Central memory CD8-positive, alpha-beta T cell (primary cell): Measurements from ENCODE around the gene ZNF148.

Source experiments
- ATAC-seq: fragments of 150-1000 bp; cut with Tn5 transposase; replicated peaks from 2 replicates; pipeline ENCODE4 v1.10.0; 2022; ENCODE audit warnings: mild to moderate bottlenecking, moderate FRiP score, moderate number of reproducible peaks; ENCODE audit not compliant: poor library complexity, severe bottlenecking; ENCODE audit errors: extremely low read depth
- DNase-seq, 2 donors: peaks; one replicate each; pipeline ENCODE4 v3.0.0; 2021; ENCODE audit warnings: low spot score in 2 of 2
- H3K27ac Mint-ChIP-seq: one replicate; pipeline ENCODE4 v1.8.0; 2022; ENCODE audit warnings: low read depth, mild to moderate bottlenecking, moderate library complexity, mixed read lengths
- H3K27me3 Mint-ChIP-seq: one replicate; pipeline ENCODE4 v1.8.0; 2022; ENCODE audit warnings: mixed read lengths
- H3K36me3 Mint-ChIP-seq: one replicate; pipeline ENCODE4 v1.8.0; 2022; ENCODE audit warnings: mild to moderate bottlenecking, moderate library complexity, mixed read lengths; ENCODE audit not compliant: insufficient read depth
- H3K4me1 Mint-ChIP-seq: one replicate; pipeline ENCODE4 v1.8.0; 2022; ENCODE audit warnings: mixed read lengths
- H3K4me3 Mint-ChIP-seq: one replicate; pipeline ENCODE4 v1.8.0; 2022; ENCODE audit warnings: mild to moderate bottlenecking, moderate library complexity, mixed read lengths
- H3K9me3 Mint-ChIP-seq: one replicate; pipeline ENCODE4 v1.8.0; 2022; ENCODE audit warnings: mixed read lengths

Gene ZNF148

DNA sequence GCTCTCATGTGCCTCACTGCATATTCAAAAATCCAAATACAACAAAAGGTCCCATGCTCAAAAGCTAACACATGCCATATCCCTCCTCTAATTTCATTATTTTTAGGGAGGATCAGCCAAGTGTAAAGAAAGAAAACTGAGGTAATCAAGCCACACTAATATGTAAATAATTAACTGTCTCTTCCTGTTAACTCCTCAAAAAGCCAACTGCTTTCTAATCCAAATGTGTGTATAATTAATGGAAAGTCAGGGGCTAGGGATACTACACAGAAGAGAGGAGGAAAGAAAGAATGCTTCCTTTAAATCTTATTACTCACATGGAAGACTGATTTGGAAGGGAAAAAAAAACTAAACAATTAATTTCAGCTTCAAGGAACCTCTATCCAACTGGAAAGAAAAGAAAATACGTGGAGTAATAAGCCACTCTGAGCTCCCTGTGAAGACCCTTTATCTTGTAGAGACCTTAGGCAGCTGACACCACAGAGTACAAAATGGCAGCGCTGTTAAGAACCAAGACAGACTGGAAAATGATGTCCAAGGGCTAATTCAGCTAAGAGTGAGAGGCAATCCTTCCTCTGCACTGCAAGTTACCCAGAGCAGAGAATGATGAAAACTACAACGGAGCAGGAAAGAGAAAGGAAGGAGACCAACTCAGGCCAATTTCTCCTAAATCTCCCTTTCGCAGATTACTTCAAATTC is 56.8 kb downstream of the ZNF148 start:
- DNase-seq (no peak), ATAC-seq (no peak)
- H3K4me3 Mint-ChIP-seq: no peak overlapping the region
- H3K27me3 Mint-ChIP-seq: no peaks in the 10 kb centered on the region
- no peaks in the 10 kb centered on the region for H3K9me3 Mint-ChIP-seq
- H3K4me1 Mint-ChIP-seq: peaks cover 2% of the 10 kb centered on the region
- peaks cover 19% of the 10 kb centered on the region for H3K36me3 Mint-ChIP-seq
- H3K27ac Mint-ChIP-seq: no peak overlapping the region

DNA sequence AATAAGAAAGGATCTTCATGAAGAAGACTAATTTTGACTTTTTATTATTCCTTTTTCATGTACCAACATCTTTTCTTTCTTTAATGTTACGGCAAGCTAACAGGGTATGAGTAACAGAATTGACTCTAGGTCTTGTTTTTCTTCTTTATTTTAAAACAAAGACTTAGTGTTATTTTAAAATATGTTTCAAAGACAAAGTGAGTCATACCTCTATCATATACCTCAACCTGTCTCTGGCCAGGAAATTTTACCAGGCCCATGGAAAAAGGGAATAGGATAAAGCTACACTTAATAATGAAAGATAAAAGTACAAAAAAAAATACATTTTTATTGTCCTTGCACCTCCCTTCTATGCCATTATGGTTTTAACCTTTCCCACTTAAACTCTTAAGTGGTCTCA is 57.4 kb downstream of the ZNF148 start:
- H3K36me3 Mint-ChIP-seq: peaks cover 16% of the 10 kb centered on the region
- no peaks in the 10 kb centered on the region for H3K27me3 Mint-ChIP-seq
- DNase-seq: no peak
- no peak overlapping the region for H3K27ac Mint-ChIP-seq
- no peaks in the 10 kb centered on the region for H3K9me3 Mint-ChIP-seq
- ATAC-seq: no peak
- H3K4me1 Mint-ChIP-seq: peaks cover 5% of the 10 kb centered on the region
- H3K4me3 Mint-ChIP-seq: no peak overlapping the region

DNA sequence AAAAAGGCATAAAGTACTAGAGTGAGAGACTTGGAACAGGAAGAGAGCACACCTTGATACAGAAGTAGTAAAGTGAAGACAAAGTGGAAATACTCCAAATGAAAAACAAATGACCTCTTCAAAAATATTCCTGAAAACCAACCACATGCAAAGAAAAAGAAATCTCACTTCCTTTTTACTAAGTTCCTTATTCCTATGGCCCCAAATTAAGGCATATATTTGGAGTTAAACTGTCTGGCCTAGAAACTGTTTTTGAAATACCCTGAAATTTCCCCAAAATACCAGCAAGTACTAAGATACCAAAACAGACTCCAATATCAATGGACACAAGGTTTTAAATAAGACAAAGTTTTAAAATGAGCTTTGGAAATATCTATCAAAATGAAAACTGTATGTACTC is 58.2 kb downstream of the ZNF148 start:
- peak overlapping the region; percentile 54 for H3K27ac Mint-ChIP-seq
- no peak overlapping the region for H3K4me3 Mint-ChIP-seq

DNA sequence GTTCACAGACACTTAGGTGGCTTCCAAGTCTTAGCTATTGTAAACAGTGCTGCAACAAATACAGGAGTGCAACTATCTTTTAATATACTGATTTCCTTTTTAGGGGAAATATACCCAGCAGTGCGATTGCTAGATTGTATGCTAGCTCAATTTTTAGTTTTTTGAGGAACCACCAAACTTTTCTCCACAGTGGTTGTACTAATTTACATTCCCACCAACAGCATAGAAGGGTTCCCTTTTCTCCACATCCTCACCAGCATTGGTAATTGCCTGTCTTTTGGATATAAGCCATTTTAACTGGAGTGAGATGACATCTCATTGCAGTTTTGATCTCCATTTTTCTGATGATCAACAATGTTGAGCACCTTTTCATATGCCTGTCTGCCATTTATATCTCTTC is 58.9 kb downstream of the ZNF148 start:
- no peak overlapping the region for H3K4me3 Mint-ChIP-seq
- no peak for DNase-seq
- H3K36me3 Mint-ChIP-seq: peaks cover 18% of the 10 kb centered on the region
- no peaks in the 10 kb centered on the region for H3K27me3 Mint-ChIP-seq
- ATAC-seq: no peak
- no peaks in the 10 kb centered on the region for H3K9me3 Mint-ChIP-seq
- peaks cover 19% of the 10 kb centered on the region for H3K4me1 Mint-ChIP-seq
- H3K27ac Mint-ChIP-seq: peak overlapping the region; percentile 54

More for the DNA sequence above, 58.2 kb downstream of the ZNF148 start:
- no peaks in the 10 kb centered on the region for H3K27me3 Mint-ChIP-seq
- peaks cover 20% of the 10 kb centered on the region for H3K36me3 Mint-ChIP-seq
- H3K4me1 Mint-ChIP-seq: peaks cover 13% of the 10 kb centered on the region
- ATAC-seq: no peak
- no peak for DNase-seq
- no peaks in the 10 kb centered on the region for H3K9me3 Mint-ChIP-seq

DNA sequence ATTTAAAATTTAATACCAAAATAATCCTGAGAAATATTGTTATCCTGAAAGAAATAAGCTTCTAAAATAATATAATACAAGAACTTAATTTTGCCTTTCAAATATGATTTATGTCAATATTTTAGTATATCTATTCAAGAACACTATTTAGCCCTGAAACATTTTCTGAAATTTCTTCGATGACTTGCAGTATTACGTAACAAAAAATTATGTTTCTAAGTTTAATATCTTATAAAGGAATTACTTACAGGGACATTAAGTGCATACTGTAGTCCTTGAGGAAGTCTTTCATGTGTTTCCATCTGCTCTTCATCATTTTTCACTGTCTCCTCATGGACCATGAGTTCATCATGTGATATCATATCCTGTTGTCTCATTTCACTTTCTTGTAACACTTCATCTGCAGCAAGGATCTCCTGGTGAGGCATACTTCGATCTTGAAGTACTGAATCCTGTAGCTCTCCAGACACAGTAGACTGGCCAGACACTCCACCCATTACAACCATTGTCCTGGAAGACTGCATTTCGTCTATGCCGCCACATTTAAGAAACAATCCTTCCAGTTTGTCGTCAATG is 62.0 kb downstream of the ZNF148 start:
- no peak overlapping the region for H3K4me3 Mint-ChIP-seq
- H3K9me3 Mint-ChIP-seq: no peaks in the 10 kb centered on the region
- ATAC-seq: no peak

DNA sequence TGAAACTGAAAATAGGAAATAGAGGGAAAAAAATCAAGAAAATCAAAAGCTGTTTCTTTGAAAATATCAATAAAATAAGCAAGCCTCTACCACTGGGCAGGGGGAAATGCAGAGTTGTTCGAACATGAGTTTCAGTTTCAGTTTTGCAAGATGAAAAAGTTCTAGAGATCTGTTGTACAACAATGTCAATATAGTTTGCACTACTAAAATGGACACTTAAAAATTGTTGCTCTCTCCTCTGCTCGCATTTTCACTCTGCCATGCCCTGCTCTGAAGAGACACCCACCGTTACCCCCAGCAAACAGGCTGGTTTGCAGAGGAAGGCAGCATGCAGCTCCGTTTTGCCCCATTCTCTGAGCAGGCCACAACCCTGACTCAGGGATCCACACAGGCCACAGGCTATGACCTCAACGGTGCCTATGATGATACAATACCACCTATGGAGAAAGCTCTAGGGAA is 64.5 kb downstream of the ZNF148 start:
- Mint-ChIP-seq H3K27me3 (no peaks in the 10 kb centered on the region), H3K27ac (peak overlapping the region; percentile 96), H3K36me3 (peaks cover 27% of the 10 kb centered on the region), H3K9me3 (no peaks in the 10 kb centered on the region), H3K4me3 (peak overlapping the region; percentile 74), H3K4me1 (peaks cover 43% of the 10 kb centered on the region)
- ATAC-seq: peak; percentile 90
- DNase-seq: peak; percentile 21 to 41

More for the DNA sequence above, 62.0 kb downstream of the ZNF148 start:
- Mint-ChIP-seq H3K27ac (peak overlapping the region; percentile 96), H3K27me3 (no peaks in the 10 kb centered on the region), H3K4me1 (peaks cover 33% of the 10 kb centered on the region), H3K36me3 (peaks cover 18% of the 10 kb centered on the region)
- DNase-seq: no peak

DNA sequence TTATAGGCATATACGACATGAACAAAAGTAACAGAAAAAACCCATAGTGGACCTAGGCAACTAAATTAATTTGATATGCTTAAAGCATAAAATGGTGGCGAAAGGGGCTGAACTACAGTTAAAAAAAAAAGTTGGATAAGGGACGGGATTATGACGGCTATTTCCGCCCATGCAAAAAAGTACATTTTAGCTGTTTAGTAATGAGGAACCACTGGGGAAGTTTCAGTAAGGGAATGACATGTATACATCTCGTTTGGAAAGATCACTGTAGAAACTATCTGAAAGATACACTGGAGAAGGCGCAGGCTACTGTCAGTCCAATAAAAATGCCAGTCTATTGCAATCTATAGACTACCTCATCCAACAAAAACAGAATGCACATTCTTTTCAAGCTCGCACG is 65.6 kb downstream of the ZNF148 start:
- Mint-ChIP-seq H3K4me3 (peak overlapping the region; percentile 74), H3K27me3 (no peaks in the 10 kb centered on the region), H3K36me3 (peaks cover 26% of the 10 kb centered on the region), H3K4me1 (peaks cover 46% of the 10 kb centered on the region), H3K9me3 (no peaks in the 10 kb centered on the region), H3K27ac (peak overlapping the region; percentile 96)
- no peak for DNase-seq
- ATAC-seq: no peak

DNA sequence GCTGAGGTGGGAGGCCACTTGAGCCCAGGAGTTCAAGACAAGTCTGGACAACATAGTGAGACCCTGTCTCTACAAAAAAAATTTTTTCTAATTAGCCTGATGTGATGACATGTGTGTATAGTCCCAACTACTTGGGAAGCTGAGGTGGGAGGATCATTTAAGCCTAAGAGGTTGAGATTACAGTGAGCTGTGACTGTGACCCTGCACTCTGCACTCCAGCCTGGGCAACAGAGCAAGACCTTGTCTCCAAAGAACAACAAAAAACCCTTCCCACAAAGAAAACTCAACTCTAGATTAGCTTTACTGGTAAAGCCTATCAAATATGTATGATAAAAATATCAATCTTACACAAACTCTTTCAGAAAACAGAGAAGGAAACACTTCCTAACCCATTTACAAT is 68.5 kb downstream of the ZNF148 start:
- DNase-seq (no peak), ATAC-seq (no peak)
- no peaks in the 10 kb centered on the region for H3K27me3 Mint-ChIP-seq
- peak overlapping the region; percentile 70 for H3K27ac Mint-ChIP-seq
- H3K9me3 Mint-ChIP-seq: no peaks in the 10 kb centered on the region
- peaks cover 16% of the 10 kb centered on the region for H3K36me3 Mint-ChIP-seq
- no peak overlapping the region for H3K4me3 Mint-ChIP-seq
- peaks cover 43% of the 10 kb centered on the region for H3K4me1 Mint-ChIP-seq

DNA sequence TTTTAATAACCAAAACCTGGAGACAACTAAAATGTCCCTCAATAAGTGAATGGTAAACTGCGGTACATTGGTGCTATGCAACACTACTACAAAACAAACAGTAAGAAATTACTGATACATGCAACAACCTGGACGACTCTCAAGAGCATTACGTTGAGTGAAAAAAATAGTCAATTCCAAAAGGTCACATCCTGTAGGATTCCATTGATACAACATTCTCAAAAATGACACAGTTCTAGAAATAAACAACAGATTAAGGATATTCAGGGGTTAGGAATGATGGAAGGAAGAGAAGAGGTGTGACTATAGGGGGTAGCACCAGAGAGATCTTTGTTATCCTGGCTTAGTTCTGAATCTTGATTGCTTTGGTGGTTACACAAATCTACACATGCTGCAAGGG is 72.2 kb downstream of the ZNF148 start:
- Mint-ChIP-seq H3K27me3 (no peaks in the 10 kb centered on the region), H3K4me1 (peaks cover 32% of the 10 kb centered on the region), H3K27ac (no peak overlapping the region), H3K9me3 (no peaks in the 10 kb centered on the region), H3K36me3 (peaks cover 13% of the 10 kb centered on the region), H3K4me3 (no peak overlapping the region)
- ATAC-seq (no peak), DNase-seq (no peak)

DNA sequence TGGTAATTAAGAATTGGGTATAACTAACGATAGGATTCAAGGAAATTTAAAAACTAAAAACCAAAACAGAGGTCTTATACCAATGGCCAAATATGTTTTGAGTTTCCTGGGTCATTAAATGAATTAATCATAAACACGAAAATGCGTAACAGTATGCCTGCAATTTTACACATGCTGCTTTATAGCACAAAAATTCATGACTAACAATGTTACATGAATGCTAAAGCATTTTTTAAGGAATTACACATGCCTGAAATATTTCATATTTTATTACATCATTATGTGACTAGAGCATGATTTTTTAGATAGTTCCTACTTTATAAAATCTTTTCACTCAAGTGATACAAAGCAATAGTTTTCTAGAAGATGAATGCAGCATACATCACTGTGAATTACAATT is 74.7 kb downstream of the ZNF148 start:
- no peak overlapping the region for H3K27ac Mint-ChIP-seq
- peaks cover 36% of the 10 kb centered on the region for H3K4me1 Mint-ChIP-seq

DNA sequence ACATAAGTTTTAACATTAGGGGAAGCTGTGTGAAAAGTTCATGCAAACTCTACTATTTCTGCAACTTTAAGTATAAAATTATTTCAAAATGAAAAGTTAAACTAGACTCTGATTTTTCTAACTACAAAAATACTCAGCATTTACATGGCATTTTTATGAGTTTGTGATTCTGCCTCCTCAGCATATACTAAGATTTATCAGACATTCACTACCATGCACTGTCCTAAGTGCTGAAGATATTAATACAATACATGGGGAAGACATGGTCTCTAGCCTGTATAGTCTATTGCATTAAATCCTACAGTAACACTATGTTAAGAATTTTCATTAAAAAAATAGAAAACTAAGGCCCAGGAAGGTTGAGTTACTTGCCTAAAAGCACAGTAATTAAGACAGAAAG is 80.7 kb downstream of the ZNF148 start:
- DNase-seq (no peak), ATAC-seq (no peak)
- no peaks in the 10 kb centered on the region for H3K27me3 Mint-ChIP-seq
- H3K4me3 Mint-ChIP-seq: no peak overlapping the region
- H3K27ac Mint-ChIP-seq: no peak overlapping the region
- H3K4me1 Mint-ChIP-seq: peaks cover 50% of the 10 kb centered on the region
- peaks cover 5% of the 10 kb centered on the region for H3K36me3 Mint-ChIP-seq
- no peaks in the 10 kb centered on the region for H3K9me3 Mint-ChIP-seq

More for the DNA sequence above, 74.7 kb downstream of the ZNF148 start:
- Mint-ChIP-seq H3K9me3 (no peaks in the 10 kb centered on the region), H3K27me3 (no peaks in the 10 kb centered on the region), H3K36me3 (peaks cover 7% of the 10 kb centered on the region), H3K4me3 (no peak overlapping the region)
- no peak for ATAC-seq
- DNase-seq: no peak

DNA sequence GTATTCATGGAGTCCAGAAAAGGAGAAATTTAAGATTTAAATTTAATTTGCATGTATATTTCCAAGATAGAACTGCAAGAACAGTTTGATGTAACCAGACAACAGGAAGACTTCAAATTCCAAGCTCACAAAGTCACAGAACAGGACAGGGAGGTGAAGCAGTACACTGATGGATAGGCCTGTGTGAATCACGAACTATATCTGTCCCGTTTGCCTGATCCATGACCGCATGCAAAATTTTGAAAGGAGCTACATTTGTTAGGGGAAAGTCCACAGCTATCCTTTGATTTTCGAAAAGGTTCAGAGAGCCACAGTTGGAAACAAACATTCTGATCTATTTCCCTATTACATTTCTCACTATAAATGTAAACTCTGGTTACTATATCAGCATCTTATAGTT is 83.1 kb downstream of the ZNF148 start:
- H3K36me3 Mint-ChIP-seq: peaks cover 11% of the 10 kb centered on the region
- H3K4me3 Mint-ChIP-seq: no peak overlapping the region
- DNase-seq (no peak), ATAC-seq (no peak)
- H3K9me3 Mint-ChIP-seq: no peaks in the 10 kb centered on the region
- H3K27ac Mint-ChIP-seq: no peak overlapping the region
- no peaks in the 10 kb centered on the region for H3K27me3 Mint-ChIP-seq
- peaks cover 36% of the 10 kb centered on the region for H3K4me1 Mint-ChIP-seq

DNA sequence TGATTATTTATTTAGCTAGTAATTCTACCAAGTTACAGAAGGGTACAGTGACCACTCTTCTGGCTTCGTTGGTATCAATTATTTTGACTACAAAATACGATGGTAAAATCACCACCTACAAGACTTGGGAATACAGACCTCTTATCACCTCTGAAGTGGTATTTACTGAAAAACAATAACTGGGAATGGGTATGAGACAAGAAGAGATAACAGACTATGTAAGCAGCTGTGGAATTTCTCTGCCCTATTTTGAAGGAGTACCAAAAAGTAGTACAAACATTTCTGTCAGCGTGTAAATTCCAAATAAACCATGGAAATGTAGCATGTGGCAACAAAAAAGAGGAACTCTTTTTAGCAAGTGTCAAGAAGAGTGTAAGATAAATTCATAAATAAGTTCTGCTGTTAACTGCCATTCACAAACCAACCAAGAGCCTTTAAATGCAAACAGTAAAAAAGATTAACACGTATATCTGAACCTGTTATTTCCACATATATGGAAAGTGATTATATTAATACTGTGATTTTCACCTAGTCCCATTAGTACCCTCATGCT is 85.6 kb downstream of the ZNF148 start:
- Mint-ChIP-seq H3K27ac (no peak overlapping the region), H3K9me3 (no peaks in the 10 kb centered on the region), H3K4me3 (no peak overlapping the region), H3K27me3 (no peaks in the 10 kb centered on the region), H3K4me1 (peaks cover 40% of the 10 kb centered on the region), H3K36me3 (peaks cover 13% of the 10 kb centered on the region)
- ATAC-seq (no peak), DNase-seq (no peak)
